Measurements from ENCODE around the gene MYADM.
A peak's percentile ranks its signal among the peaks of the same experiment; 100 is the strongest.

The MYADM gene

DNA sequence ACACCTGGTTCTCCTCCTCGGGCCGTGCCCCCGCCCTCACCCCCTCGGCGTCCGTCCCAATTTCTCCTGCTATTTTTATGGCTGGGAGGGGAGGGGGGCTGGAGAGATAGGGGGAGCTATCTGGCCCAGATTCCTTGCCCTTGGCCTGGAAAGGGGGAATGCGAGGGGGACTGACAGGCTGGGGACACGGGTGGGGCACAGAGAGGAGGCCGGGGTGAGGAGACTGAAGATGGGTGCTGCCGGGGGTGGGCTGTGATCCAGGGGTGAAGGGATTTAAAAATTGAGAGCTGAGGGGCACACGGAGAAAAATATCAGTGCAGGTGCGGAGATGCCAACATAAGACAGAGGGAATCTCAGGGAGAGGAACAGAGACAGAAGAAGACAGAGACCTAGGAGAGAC is 16.6 kb downstream of the MYADM start:
- DNase-seq (ENCODE audit: low read depth, low spot score) = no peak

DNA sequence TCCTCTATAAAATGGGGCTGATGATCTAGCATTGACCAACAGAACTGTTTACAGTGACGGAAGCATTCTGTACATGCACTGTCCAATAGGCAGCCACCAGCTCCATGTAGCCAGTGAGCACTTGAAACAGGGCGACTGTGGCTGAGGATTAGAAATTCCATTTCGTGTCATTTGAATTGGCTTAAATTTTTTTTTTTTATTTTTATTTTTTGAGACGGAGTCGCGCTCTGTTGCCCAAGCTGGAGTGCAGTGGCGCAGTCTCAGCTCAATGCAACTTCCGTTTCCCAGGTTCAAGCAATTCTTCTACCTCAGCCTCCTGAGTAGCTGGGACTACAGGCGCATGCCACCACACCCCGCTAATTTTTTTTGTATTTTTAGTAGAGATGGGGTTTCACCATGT is 17.4 kb downstream of the MYADM start:
- DNase-seq (ENCODE audit: low read depth, low spot score) = no peak

DNA sequence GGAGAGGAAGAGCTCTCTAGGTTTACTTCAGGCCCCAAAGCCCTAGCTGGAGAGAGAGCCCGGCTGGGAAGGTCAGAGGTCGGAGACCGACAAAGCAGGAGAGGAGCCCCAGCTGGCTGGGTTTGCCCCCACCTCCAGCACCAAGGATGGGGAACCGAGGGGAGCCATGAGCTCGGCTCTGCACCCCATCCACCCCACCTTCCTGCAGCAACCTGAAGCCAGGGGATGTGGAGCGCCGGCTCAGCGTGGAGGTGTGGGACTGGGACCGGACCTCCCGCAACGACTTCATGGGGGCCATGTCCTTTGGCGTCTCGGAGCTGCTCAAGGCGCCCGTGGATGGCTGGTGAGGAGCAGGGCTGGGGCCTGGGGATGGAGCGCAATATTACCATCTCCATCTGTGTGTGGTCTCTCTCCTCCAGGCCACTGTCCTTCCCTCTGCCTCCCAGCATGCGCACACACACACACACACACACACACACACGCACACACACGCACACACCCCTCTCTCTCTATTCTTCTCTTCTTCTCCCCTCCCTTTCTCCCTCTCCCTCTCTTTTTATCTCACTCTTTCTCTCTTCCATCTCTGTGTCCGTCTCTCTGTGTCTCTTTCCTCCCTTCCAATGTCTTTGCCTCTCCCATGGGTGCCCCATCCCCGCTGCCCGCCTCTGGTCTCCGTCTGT is 24.8 kb downstream of the MYADM start:
- DNase-seq (ENCODE audit: low read depth, low spot score) = no peak

DNA sequence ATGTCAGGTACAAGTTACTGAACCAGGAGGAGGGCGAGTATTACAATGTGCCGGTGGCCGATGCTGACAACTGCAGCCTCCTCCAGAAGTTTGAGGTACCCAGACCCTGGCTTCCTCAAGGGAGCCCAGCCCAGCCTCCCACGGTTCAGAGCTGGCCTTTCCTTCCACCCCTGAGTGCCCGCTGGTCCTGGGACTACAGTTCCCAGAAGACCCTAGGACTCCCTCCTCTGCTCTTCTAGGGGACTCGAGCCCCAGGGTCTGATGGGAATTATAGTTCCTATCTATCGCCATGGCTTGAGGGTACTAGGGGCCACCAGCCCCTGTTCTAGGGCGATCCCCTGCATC is 25.3 kb downstream of the MYADM start:
- no peak for DNase-seq (ENCODE audit: low read depth, low spot score)

DNA sequence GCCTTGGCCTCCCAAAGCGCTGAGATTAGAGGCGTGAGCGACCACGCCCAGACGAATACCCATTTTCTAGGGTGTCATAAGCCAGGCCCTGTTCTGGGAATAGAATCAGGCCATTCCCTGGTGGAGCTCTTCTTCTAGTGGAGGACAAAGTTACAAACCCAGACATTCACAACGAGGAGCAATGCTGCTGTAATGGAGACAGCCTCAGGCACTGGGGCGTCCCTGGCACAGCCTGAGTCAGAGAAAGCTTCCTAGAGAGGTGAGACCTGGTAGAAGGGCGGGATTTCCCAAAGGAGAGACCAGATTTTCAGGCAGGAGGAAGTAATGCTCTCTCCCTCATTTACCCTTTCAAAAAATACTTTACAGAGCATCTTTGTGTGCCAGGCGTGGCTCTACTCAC is 27.0 kb downstream of the MYADM start:
- no peak for DNase-seq (ENCODE audit: low read depth, low spot score)

DNA sequence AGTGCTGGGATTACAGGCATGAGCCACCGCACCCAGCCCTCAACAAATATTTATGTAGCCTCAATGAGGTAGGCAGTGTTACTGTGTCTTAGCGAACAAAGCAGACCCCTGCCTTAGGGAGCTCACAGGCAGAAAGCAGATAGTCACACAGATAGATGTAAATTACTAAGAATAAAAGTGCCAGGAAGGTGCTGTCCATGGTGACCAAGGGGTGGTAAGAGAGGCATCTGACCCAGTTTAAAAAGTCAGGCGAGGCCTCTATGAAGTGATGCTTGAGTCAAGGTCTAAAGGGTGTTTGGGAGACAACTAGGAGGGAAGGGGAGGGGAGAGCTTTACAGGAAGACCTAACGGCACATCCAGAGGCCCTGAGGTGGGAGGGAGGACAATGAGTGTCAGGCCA is 29.0 kb downstream of the MYADM start:
- no peak for DNase-seq (ENCODE audit: low read depth, low spot score)

DNA sequence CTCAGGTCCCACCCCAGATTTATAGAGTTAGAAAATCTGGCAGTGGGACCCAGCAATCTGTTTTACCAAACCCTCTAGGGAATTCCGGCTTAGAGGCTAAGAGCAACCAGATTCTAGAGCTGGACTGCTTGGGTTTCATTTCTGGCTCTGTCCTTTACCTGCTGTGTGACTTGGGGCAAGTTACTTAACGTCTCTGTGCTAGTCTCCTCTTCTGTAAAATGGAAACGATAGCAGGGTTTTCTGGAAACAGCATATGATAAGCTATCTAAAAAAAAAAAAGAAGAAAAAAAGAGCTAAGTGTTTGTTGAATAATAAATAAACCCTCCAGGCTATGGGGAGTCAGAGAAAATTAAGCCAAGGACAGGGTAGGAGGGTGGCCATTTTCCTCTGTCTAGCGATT is 29.8 kb downstream of the MYADM start:
- no peak for DNase-seq (ENCODE audit: low read depth, low spot score)

DNA sequence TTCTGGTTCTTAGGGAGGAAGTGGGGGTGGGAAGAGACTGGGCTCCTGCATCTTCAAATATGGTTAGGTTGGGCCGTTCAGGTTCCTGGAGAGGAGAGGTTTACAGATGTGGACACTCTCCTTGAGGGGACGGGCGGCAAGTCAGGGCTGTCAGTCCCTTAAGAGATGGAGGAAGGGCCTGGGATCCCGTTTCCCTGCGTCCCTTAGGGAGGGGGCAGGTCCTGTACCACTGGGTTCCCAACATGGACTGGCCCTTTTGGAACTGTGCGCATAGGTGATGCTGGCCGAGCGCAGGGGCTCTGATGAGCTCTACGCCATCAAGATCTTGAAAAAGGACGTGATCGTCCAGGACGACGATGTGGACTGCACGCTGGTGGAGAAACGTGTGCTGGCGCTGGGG is 30.5 kb downstream of the MYADM start:
- DNase-seq (ENCODE audit: low read depth, low spot score) = no peak

DNA sequence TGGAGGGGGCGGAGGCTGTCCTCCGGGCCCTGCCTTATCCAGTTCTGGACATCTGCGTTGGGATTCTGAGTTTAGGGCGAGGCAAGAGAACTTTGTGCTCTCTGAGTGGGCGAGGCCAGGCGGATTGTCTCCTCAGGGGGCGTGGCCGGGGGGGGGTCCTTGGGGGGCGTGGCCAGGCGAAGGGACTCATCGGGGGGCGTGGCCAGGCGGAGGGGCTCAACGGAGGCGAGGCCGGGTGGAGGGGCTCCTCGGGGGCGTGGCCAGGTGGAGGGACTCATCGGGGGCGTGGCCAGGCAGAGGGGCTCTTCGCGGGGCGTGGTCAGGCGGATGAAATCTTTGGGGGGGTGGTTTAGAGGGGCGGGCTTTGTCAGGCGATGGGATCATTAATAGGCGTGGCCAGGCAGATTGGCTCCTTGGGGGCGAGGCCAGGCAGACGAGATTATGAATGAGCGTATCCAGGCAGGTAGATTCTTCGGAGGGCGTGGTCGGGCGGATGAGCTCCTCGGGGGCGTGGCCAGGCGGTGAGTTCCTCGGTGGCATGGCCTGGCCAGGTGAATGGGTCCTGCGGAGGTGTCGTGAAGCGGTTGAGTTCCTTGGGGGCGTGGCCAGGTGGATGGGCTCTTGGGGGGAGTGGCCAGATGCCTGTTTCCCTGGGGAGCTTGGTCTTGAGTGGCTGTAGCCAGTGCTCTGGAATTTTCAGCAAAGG is 31.1 kb downstream of the MYADM start:
- peak; percentile 98 for DNase-seq (ENCODE audit: low read depth, low spot score)

DNA sequence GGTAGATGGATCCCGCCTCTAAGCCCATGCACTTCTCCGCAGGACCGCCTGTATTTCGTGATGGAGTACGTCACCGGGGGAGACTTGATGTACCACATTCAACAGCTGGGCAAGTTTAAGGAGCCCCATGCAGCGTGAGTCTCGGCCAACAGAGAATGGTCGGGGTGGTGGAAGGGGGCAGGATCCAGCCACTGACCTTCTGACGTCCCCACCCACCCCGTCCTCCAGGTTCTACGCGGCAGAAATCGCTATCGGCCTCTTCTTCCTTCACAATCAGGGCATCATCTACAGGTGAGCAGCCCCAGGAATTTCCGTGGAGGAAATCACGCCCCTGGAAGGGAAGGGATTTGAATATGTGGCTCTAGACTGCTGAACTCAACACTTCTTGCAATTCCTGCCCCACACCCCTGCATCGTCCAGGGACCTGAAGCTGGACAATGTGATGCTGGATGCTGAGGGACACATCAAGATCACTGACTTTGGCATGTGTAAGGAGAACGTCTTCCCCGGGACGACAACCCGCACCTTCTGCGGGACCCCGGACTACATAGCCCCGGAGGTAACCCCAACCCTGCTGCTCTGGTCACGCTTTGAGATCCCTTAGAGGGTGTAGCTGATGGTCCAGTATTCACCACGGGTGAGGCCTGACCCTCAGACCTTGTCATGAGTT is 32.6 kb downstream of the MYADM start:
- no peak for DNase-seq (ENCODE audit: low read depth, low spot score)

DNA sequence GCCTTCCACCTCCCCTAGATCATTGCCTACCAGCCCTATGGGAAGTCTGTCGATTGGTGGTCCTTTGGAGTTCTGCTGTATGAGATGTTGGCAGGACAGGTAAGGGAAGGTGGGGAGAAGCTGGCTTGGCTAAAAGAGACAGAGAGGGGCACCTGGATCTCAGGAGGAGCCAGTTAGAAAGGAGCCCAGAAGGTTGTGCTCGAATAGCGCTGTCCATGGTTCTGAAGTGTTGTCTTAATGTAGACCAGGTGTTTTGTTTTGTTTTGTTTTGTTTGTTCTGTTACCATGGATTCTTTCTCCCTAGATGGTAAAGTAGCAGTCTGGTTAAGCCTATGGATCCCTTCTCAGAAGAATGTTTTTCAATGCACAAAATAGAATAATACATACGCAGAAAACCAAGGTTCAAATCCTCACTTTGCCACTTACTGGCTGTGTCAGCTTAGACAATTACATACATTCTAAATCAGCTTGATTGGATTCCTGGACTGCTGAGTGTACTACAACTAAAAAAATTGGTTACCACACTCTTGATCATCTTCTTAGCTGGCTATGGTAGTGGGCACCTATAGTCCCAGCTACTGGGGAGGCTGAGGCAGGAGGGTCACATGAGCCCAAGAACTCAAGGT is 35.5 kb downstream of the MYADM start:
- peak; percentile 69 for DNase-seq (ENCODE audit: low read depth, low spot score)

DNA sequence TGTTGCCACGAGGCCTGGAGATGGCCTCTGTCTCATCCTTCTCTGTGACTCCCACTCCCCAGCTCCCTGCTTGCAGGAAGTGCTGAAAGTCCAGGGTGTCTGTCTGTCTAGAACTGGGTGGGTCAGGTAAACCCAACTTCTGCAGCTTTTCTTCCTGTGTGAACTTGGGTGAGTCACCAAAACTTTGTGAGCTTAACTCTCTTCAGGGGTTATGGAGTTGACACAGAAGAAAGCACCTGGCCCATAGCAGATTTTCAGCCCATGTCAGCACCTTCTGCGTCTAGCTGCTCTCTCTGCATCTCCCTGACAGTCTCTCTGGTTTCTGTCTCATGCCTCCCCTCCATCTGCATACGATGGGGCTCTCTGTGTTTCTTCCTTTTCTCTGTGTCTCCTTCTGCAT is 37.2 kb downstream of the MYADM start:
- DNase-seq (ENCODE audit: low read depth, low spot score) = no peak

DNA sequence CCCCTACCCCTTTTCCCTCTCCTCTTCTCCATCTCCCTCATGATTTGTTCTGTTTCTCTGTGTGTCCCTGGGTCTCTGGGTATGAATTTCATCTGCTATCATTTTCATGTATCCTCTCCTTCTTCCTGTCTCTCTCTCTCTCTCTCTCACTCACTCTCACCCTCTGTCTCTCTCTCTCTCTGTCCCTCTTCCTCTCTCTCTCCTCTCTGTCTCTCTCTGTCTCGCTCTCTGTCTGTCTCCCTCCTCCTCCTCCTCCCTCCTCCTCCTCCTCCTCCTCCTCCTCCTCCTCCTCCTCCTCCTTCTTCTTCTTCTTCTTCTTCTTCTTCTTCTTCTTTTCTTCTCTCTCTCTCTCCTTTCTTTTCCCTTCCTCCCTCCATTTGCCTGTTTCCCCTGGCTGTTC is 38.1 kb downstream of the MYADM start:
- DNase-seq (ENCODE audit: low read depth, low spot score) = no peak

DNA sequence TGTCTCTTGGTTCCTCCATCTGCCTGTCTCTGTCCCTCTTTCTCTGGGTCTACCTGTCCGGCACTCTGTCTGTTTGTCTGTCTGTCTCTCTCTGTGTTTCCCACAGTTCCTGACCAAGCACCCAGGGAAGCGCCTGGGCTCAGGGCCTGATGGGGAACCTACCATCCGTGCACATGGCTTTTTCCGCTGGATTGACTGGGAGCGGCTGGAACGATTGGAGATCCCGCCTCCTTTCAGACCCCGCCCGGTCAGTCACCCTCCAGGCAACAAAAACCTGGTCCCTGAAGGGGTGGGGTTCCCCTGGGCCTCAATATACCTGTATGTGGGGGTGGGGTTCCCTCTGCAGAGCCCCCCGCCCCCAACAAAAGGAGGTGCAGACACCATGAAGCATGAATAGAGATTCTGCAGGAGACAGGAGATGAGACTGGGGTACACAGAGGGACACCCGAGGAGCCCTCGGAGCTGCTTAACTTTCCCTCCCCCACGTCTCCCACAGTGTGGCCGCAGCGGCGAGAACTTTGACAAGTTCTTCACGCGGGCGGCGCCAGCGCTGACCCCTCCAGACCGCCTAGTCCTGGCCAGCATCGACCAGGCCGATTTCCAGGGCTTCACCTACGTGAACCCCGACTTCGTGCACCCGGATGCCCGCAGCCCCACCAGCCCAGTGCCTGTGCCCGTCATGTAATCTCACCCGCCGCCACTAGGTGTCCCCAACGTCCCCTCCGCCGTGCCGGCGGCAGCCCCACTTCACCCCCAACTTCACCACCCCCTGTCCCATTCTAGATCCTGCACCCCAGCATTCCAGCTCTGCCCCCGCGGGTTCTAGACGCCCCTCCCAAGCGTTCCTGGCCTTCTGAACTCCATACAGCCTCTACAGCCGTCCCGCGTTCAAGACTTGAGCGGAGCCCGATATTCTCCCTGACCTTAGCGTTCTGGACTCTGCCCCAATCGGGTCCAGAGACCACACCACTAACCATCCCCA is 38.8 kb downstream of the MYADM start:
- peak; percentile 48 for DNase-seq (ENCODE audit: low read depth, low spot score)

DNA sequence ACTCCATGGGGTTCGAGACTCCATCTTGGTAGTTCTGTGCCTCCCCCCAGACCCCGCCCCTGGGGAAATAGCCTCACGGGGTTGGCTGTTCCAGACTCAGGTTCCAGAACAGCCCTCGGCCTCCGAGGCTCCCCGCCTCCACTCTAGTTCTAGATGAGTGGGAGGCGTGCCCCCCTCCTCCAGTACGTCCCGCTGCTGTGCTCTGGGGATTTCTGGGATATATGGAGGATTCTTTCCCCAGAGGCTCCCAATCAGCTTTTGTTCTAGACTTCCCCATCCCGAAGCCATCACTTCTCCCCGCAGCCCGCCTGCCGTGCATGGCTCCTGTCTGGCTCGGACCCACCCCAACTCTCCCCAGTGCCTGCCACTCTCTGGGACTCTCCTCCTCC is 39.5 kb downstream of the MYADM start:
- peak; percentile 28 for DNase-seq (ENCODE audit: low read depth, low spot score)

DNA sequence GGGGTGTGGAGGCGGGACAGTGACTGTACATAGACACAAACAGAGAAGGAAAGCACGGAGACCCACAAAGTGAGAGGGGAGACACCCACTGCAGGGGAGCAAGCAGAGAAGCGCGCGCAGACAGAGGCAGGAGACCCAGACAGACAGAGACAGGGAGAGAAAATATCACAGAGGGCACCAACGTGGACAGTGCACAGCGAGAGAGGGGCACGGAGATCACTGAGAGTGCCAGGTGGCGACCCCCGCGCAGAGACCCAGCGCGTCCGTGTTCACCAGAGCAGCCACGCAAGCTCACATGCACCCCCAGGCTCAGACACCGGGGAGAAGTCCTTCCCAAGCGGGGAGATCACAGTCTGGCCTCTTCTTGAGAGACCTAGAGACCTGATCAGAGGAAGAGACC is 40.0 kb downstream of the MYADM start:
- DNase-seq (ENCODE audit: low read depth, low spot score) = no peak

DNA sequence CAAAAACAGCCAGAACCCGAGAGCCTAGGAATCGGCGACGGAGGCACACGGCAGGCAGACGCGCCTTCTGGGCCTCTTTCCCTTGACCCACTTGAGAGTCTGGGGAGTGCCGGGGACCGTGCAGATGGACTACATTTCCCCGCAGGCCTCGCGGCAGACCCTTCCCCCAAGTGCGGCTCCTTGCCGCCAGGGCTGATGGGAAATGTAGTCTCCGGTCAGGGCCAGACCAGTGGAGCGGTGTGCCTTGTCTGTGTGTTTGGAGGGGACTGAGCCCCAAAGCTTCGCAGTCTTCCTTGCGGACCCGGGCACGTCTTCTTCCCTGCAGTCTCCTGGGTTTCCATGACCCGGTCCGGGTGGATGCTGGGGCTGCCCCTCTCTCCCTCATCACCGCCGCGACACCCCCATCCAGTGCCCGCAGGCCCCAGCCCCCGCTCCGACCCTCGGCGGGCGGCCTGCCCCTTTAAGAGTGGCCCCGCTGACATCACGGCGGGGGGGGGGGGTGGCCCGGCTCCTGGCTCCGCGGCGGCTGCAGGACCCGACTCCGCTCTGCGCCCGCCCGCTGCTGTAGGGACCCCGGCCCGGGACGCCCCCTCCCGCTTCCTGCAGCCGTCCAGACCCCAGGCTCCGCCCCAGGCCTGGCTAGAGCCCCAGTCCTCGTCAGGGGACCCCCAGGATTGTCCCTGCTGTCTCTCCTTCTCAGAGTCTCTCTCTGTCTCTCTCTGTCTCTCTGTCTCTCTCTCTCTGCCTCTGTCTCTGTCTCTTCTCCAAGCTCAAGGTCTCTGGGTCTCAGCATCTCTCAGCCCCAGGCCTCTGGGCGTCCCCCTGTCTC is 40.6 kb downstream of the MYADM start:
- peak; percentile 83 for DNase-seq (ENCODE audit: low read depth, low spot score)

DNA sequence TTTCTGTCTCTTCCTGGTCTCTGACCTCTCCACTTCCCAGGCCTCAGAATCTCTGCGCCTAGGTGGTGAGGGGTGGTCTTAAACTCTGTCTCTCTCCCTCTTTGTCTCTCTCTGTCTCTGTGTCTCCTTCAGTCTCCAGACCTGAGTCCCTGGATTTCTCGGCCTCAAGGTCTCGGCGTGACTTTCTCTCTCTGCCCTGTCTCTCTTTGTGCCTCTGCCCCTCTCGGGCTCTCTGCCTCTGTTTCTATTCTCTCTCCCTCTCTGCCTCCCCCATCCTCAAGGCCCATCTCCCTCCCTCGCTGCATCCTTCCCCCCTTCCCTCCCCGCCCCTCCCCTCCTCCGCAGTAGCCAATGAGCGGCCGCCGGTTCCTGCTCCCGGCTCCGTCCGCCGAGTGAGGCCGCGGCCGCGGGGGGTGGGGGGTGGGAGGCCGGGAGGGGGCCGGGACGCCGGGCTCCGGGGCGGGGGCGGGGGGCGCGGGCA is 41.3 kb downstream of the MYADM start, which contains the start of gene CACNG7:
CACNG7 (plus strand) TSS at position 344 of the 481 bp plus-strand sequence. CDS start 3,554 bp downstream, outside the sequence.
- DNase-seq (ENCODE audit: low read depth, low spot score) = no peak

DNA sequence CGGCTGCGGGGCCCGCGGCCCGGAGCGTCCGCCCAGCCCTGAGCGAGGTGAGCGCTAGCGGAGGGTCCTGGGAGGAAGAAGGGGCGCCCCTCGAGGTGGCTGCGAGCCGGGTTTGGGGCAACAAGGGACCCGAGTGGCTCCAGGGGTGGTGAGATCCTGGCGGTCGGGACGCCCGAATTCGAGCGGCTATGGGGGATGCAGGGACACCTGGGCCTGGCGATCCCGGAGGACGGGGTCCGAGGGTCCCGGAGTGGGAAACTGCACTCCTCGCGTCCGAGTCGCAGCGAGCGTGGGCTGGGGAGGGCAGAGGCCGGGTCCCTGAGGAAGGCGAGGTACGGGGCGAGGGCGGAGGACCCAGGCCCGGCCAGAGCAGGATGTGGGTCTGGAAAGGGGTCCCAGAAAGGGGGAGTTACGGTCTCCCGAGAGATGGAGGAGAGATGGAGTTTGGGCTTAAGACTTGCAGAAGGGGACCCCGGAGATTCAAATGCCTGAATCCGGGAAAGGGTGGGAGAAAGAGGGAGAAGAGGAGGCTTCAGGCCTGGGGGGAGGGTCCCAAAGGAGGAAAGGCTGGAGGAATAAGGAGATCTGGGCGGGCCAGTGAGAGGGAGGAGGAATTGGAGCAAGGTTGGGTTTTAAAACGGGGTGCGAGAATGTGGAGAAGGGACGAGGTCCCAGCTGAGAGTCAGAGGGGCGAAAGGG is 41.9 kb downstream of the MYADM start:
- no peak for DNase-seq (ENCODE audit: low read depth, low spot score)

DNA sequence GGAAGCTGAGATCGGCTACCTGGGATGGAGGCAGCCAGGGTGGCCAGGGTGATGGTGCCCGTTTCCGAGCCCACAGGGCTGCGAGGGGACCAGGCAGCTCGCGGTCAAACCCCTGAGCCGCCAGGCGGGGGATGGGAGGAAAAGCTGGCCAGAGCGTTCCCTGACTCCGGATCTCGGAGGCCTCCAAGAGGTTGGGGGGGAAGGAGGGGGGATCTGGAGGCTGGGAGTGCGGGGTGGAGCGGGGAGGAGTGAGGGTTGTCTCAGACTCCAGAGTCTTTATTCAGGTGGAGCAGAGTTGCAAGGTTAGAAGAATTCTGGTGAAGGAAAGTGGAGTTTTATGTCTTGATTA is 42.5 kb downstream of the MYADM start:
- no peak for DNase-seq (ENCODE audit: low read depth, low spot score)

Measured in ELF-1 (cell line).